Ureter (tissue), 1 donor: ENCODE results near the gene ARHGAP6. TPM values are rescaled to one million over a fixed set of nuclear protein-coding genes. Genes with fewer than 3 reads are reported as not detected.
"Not testable (repeated sequence)": the region's sequence is repeated elsewhere in the genome, so short reads cannot be mapped to it uniquely, and the experiment has no call there.

Source experiments
- DNase-seq: peaks from one replicate; pipeline ENCODE4 v3.0.0-alpha.2; 2020; ENCODE audit warnings: low spot score
- total RNA-seq: library from RNA; stranded (reverse); gene quantifications from one replicate; pipeline ENCODE4 v1.2.4, GENCODE V29; 2023
- donor health status: DM: yes; HTN: yes; CAD: no.

The ARHGAP6 gene
- total RNA-seq, 1 donor from 2014 or later, result 29.6 TPM

DNA sequence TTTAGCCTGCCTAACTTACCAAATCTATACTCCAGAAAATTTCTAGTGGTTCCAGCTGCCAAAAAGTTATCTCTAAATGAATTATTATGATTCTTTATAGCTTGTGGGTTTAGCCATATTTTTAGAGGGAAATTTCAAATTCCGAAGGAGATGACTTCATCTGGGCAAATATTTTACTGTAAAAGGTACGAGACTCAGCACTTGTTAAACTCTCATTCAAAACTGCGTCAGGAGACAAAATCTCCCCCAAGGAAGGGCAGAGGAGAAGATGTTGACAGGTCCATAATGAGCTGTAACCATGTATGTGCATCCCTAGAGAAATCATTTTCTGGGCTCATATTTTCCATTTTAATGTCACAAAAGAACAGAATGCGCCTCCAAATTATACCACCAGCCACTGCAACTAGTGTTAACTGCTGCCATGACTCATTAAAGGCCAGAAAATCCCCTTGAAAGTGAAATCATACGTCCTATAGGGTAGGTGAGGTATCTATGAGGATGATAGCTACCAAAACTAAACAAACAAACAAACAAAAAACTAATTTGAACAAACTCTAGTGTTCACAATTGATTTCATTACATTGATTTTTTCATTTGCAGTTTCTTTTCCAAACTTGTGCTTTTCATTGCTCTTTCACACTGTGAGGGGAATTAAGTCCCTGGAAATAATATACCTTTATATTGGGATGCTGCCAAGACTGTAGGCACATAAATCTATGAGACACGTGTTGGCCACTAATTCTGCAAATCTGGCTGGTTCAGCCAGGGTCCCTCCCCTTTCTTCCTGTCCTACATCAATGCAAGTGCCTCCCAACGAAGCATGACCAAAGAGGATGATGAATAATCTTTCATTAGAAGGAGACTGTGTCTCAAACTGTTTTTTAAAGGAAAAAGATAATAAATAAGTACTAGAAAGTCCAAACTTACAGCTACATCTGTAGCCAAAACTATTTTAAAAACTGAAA is 85.8 kb downstream of the ARHGAP6 start:
- no peak for DNase-seq

DNA sequence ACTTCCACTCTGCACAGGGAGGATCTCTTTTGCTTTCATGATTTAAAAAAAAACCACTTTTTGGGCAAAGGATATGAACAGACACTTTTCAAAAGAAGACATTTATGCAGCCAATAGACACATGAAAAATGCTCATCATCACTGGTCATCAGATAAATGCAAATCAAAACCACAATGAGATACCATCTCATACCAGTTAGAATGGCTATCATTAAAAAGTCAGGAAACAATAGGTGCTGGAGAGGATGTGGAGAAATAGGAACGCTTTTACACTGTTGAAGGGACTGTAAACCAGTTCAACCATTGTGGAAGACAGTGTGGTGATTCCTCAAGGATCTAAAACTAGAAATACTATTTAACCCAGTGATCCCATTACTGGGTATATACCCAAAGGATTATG is 87.4 kb downstream of the ARHGAP6 start:
- DNase-seq, result not testable (repeated sequence)

DNA sequence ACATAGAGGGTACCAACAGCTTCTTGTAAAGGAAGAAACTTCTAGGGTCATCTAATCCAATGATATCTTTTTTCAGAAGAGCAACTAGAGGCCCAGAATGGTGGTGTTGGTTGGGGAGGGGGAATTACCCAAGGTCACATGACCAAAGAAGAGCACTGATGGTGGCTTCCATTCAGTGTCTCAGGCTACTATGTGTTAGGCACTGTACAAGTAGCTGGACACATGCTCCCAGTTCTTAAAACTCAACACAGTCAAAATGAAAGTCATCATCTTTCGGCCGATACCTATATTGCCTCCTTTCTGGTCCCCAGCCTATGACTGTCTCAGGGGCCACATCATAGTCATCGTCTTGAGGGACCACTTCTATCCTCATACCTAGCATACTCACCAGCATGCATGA is 88.1 kb downstream of the ARHGAP6 start:
- DNase-seq, result no peak

DNA sequence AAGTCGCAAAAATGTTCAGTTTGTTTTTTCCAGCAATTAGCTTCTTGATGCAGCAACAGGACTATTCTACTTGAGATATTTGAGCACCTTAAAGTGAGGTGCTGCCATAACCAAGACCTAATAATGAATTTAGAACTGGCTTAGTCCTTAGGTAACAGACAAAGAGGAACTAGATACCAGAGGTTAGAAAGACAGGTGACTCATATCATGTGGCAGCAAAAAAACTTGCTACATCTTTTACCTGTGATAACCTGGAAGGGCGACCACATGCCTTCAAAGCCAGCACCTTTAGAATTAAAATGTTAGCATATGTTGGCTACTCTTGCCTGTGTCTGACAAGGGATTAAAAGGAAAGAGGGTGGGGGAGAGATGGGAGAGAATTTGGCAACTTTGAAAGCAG is 90.4 kb downstream of the ARHGAP6 start:
- DNase-seq, result no peak

DNA sequence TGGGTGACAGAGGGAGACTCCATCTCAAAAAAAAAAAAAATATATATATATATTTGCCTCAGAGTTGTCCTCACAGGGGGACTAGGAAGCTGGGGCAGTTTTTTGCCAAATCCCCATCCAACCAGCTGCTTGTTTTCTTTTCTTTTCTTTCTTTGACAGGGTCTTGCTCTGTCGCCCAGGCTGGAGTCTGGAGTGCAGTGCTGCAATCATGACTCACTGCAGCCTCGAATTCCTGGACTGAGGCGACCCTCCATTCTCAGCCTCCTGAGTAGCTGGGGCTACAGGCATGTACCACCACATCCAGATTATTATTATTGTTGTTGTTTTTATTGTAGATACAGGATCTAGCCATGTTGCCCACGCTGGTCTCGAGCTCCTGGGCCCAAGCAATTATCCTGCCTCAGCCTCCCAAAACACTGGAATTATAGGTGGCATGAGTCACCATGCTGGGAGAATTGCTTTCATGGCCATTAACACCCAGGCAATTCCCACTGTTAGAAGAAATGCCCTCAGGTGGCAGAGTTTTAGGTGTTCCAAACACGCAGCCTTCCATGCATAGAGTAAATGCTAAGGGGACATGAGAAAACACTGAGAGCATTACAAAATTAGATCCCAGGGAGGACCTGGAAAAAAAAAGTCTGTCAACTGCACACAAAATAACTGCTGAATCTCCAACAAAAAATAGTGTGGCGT is 98.0 kb downstream of the ARHGAP6 start:
- no peak for DNase-seq

DNA sequence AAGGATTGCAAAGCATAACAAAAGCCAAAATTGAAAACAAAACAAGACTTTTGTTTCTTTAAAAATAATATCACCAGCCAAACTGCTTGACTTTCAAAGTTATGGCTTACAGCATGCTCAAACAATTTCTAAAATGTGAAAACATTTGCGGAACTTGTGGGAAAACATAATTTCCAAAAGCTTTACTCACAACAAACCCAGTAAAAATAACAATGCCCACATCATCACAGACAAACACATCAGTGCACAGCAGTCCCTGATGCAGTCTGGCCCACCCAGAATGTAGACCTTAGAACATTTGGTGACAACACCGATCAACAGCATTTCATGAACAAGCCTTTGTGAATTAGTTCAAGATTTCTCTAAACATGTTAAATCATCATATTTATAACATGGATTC is 98.9 kb downstream of the ARHGAP6 start:
- DNase-seq, result no peak

DNA sequence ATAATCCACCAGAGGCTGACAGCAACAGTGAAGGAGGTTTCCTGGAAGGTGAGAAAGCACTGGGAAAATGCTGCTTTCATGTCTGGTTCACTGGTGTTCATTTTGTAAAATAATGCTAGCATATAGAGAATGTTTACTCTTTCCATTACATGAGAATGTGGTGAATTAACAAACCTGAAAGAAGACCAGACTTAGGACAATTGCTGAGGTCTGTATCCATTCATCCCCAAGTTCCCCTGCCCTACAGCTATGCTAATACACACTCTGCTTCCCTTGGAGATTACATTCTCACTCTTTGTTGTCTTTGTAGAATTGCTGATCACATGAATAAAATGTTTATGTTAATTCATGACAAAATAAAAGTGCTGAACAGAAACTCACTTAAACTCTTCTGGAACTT is 99.5 kb downstream of the ARHGAP6 start:
- no peak for DNase-seq

DNA sequence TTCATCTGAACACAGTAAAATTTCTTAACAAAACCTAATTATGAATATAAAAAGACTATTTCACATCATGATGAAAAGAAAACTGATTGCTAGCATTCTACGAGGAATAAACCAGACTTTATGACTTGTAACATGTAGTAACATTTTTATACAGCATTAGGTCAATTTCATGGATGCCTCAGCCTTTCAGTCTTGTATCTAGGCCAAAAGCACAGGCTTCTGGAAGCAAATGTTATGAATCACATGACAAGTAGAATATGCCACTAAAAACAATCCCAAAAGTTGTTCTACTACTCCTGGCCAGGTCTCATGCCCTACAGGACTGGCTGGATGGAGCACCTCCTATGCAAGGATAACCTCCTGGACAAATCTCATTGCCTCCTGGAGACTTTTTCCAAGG is 101.2 kb downstream of the ARHGAP6 start:
- no peak for DNase-seq

DNA sequence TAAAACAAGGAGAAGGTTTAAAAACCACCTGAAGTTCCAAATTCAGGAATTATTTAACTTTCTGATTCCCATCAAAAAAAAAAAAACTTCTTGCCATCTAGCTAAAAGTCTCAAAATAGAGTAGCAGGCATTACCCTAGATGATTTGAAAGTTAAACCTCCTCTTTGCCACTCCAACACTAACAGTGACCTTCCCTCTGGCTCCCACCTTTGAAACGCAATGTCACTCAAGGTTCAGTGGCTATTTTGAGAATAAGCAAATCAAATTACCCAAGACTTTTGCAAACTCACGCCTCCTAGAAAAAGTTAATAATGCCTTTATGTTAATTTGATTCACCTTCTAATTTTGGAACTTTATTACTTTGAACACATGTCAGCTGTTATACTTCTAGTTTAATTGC is 103.2 kb downstream of the ARHGAP6 start:
- no peak for DNase-seq

DNA sequence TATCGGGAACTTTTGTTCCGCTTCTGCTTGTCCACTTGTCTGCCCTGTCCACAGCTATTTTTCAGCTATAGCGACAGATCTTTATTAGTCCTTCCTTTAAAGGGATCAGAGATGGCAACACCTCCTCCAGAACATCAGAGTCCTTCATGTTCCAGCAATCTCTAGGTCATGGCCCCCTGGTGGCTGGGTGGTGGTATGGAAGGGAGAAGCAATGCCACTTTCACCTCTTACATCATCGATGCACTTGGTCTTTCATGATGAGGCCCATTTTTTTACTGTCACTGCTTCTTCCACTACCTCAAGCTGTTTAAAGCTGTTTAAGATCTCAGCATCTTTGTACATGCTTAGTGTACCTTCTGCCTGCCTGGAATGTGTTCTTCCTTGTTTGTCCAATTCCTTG is 106.7 kb downstream of the ARHGAP6 start:
- DNase-seq, result no peak

DNA sequence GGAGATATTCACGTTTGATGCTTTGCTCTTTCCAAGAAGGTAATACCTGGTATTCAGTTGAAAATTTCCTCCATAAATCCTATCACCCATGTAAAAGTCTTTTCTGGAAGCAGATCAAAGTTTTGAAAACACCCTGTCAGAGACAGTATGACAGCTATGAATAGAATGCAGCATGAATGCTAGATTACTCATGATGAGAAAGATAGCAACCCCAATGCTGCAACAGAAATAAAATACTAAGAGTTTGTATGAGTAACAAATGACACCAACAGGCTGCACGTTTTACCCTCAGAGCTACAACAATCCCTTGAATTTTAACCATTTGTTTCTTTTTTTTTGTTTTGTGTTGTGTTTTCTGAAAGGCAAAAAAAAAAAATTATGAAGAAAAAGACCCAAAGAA is 108.6 kb downstream of the ARHGAP6 start:
- DNase-seq, result no peak

DNA sequence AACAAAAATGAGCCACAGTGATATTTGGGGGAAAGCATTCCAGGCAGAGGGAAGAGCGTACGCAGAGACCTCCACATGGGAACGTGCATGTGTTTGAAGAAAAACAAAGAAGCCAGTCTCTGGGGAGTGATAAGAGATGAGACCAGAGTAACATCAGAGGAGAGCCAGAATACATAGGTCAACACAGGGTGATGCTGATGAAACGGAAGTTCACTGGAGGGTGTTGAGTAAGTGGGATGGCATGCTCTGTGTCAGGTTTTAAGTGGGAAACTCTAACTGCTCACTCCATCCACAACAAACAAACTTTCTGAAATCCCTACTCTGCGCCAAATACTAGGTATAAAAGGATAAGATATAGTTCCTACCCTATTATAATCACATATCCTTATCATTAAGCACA is 110.0 kb downstream of the ARHGAP6 start:
- DNase-seq, result no peak

DNA sequence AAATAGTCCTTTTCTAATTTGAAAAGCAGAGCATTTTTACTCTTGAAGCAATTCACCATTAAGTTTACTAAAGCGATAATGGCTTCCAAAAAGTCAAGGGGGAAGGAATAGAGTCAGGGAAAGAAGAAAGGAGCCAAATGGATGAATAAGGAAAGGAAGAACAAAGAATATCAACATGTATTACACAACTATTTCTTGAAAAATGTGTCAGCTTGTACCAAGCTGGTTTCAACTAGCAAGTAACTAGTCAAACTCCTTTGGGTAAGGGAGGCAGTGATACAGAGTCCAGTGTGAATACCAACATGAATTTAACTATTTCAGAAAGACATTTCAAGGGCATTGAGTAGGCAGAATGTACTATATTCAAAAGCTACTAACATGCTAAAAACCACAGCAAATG is 112.1 kb downstream of the ARHGAP6 start:
- DNase-seq, result no peak

DNA sequence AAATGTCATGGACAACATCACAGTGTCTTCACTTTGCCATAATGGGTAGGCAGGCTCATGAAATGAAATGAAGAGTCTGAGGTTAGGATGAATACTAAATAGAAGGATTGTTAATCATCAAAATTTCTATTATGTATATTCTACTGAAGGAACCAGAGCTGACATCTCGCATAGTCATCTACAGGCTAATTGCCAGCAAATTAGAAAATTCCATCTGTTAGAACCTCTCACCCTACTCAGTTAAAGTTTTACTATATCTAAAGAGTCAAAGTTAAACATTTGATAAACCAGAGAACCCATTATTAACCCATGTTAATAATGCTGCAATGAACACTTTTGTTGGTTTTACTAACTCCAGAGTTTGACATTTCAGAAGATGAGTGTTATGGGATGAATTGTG is 114.6 kb downstream of the ARHGAP6 start:
- no peak for DNase-seq

DNA sequence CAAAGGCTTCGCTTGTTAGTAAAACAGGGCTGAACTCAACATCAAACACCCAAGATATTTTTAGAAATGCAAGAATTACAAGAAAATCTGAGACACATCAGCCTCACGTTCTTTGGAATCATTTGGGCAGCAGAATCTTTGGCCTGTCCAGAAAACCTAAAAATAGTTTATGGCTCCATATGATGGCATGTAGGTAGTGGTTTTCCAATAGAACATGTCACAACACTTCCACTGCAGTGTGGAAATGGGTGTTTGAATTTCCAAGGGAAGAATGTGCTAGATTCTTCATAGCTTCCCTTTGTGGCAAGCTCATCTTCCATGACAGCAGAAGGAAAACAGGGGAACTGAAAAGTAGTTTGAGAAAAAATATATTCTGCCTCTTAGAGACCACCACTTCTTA is 118.8 kb downstream of the ARHGAP6 start:
- no peak for DNase-seq

DNA sequence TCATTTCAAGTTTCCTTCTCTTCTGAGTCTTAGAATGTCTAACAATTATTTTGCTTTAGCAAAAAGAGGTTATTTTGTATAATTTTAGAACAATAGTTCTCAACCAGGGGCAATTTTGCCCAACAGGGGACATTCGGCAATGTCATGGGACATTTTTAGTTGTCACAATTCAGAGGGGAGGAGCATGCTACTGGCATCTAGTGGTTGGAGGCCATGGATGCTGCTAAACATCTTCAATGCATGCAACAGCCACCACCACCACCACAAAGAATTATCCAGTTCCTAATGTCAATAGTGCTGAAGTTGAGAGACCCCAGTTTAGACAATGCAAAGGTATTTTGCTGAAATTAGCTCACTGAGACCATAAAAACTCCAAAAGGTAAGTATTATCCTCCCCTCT is 122.5 kb downstream of the ARHGAP6 start:
- DNase-seq, result no peak

DNA sequence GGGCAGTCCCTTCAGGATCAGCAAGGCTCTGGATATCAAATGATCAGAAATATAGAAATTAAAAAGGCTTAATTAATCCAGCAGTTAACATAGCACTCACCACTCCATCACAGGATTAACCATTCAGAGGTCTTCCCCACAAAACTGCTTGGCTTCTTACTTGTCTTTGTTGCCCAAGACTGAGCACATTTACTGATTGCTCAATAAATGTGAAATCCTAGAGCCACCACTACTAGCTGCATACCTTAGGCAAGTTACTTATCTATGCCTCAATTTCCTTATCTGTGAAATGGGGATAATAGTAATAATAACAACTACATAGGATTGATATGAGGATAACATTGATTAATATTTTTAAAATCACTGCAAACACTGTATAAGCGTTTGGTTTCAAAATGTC is 124.2 kb downstream of the ARHGAP6 start:
- no peak for DNase-seq

DNA sequence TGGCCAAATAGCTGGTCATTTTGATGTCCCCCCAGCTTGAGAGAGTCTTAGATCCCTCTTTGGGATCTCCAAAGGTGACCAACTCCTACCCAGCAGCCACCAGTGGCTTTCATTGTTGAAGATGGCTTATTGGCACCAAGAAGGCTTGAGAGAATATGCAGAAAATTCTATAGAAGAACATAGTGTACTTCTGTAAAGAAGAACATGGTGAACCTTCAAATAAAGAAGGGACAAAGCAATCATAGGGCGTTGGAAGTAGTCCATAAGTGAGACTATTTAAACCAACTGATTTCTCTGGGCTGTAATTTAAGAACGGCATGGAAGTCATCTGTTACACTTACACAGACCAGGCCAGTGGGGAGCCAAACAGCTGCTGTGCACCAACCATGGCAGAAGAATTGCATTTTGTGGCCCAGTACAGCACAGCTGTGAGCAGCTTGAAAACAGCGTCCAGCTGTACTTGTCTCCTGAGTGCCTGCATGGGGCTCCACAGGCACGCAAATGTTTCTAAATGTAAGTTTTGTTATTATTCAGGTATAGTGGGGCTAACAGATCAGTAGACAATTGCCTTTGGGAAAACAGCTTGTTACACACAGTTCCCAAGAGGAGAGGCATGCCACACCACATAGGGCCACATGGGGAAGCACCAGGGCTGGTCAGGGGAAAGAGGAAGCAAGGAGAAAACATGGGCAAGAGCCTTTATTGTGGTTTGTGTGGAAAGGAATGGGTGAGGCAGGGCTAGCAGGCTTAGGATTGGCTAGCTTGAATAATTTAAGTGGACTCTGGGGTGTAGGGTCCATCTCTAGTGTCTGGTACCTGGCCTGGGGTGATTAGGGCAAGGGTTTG is 125.0 kb downstream of the ARHGAP6 start:
- DNase-seq, result no peak

DNA sequence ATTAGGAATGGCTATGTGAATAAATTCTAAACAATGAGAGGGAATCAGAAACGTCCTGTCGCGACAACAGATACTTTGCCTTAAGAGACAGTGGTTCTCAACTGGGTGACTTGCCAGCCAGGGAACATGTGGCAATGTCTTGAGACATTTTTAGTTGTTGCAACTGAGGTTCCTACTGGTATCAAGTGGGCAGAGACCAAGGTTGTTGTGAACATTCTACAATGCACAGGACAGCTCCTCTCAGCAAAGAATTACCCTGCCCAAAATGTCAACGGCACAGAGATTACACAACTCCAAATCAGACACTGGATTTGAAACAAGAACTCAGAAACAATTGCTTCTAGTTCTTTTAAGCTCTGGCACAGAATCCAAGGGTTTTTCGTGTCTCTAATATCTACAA is 128.6 kb downstream of the ARHGAP6 start:
- DNase-seq, result no peak

DNA sequence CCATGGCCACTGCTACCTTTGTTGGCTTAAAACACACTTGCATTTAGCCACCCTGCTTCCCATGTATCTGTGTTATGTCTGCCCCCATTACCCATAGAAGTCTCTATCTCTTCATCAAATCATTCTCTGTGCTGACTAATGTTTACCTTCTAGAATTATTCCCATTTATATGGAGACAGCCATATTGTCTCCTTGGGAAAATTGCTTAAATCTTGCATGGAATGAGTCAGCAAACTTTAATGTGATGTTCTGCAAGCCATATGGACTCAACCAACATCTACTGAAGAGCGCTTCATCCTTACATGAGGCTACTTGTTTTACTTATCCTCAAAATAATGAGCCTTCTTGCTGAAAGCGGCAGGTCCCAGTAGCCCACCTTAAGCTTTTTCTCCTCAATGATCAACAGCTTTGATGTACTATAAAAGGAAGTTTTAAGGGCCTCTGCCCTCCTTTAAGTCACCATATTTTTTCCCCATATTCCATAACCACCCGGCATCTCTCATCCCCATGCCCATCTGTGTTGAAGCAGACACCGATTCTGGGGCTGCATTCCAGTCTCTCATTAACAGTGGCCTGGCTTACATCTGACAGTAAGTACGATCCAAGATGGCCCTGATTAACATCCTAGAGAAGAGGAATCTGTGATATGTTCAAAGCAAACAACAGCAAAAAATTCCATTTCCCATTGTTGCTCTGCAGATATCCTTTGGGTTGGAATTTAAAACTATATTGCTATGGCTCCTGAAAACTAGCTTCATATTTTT is 130.4 kb downstream of the ARHGAP6 start:
- DNase-seq, result no peak

DNA sequence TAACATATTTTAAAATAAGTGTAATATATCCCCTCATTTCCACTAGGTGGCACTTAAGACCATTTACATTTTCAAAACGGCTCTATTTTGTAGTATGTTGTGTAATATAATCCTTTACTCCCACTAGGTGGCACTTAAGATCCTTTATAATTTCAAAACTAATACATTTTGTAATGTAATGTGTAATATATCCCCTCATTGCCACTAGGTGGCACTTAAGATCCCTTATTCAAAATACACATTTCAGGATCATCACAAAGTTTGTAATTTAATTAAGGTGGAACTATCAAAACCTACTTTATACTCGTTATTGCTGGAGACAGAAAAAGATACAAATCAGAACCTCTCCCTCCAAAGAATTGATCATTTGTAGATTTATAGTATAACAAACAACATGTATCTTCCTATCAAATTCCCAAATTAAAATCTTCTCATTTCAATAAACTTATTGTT is 132.5 kb downstream of the ARHGAP6 start:
- no peak for DNase-seq
